Stomach smooth muscle (tissue), 2 donors: ENCODE measurements around the gene PCSK2.

Experiments used
- H3K27ac ChIP-seq: one replicate; pipeline ENCODE4 v1.7.0; 2013; ENCODE audit warnings: mild to moderate bottlenecking, low read length, inconsistent platforms
- H3K27me3 ChIP-seq, 2 donors: one replicate each; pipeline ENCODE4 v1.7.0; 2013; ENCODE audit warnings: low read length in 2 of 2; ENCODE audit not compliant: insufficient read depth in 2 of 2, control insufficient read depth in 1 of 2
- H3K36me3 ChIP-seq, 2 donors: one replicate each; pipeline ENCODE4 v1.7.0; 2013; ENCODE audit warnings: low read length in 2 of 2; ENCODE audit not compliant: control insufficient read depth in 2 of 2, insufficient read depth in 2 of 2
- H3K4me1 ChIP-seq: one replicate; pipeline ENCODE4 v1.7.0; 2013; ENCODE audit warnings: low read length; ENCODE audit not compliant: control insufficient read depth, insufficient read depth
- H3K4me3 ChIP-seq, 2 donors: one replicate each; pipeline ENCODE4 v1.7.0; 2013; ENCODE audit warnings: low read length in 2 of 2
- H3K9ac ChIP-seq, 2 donors: one replicate each; pipeline ENCODE4 v1.7.0; 2013; ENCODE audit warnings: low read length in 2 of 2, mild to moderate bottlenecking in 1 of 2
- H3K9me3 ChIP-seq, 2 donors: one replicate each; pipeline ENCODE4 v1.7.0; 2013; ENCODE audit warnings: low read length in 2 of 2; ENCODE audit not compliant: control insufficient read depth in 2 of 2
- donor health status: healthy.
- donor health status: Pancreatic carcinoma.

PCSK2 gene

GRCh38 chr20:17369506-17369905, 142.7 kb downstream of the PCSK2 start:
- Histone ChIP-seq H3K27ac (no peak overlapping the region), H3K4me1 (no peaks in the 10 kb centered on the region), H3K9me3 (peaks cover 0 to 3% of the 10 kb centered on the region in 2 donors), H3K27me3 (peaks cover 0 to 3% of the 10 kb centered on the region in 2 donors), H3K4me3 (no peak overlapping the region), H3K36me3 (no peaks in the 10 kb centered on the region), H3K9ac (no peak overlapping the region)

DNA sequence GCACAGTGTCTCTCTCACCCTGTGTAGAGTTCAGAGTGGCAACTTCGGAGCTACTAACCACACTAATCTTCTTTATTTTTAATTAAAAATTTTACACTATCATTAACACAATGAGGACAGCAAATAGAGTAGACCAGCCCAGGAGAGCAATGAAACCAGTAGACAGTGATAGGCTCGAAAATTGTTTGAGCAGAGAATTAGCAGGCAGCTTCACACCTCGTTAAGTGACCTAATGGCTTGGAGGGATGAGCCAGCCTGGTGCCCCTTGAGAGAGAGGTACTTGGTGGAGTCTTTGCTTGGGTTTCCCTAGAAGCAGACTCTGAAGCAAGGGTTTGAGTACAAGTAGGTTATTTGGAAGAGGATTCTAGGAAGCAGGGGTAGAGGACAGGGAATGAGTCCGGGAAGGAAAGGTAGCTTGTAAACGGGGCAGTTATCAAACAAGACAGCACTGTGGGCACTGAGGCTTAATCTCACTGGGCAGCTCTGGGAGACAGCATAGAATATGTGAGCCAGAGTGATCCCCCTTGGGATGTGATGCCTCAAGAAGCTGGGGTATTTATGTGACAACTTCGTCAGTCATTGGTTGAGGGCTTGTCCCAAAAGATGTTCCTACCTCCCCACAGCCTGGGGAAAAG, 146.1 kb downstream of the PCSK2 start:
- H3K4me3 ChIP-seq, result no peak overlapping the region
- H3K9me3 ChIP-seq, result peaks cover 0 to 3% of the 10 kb centered on the region in 2 donors
- no peaks in the 10 kb centered on the region for H3K4me1 ChIP-seq
- no peak overlapping the region for H3K9ac ChIP-seq
- H3K36me3 ChIP-seq, result no peaks in the 10 kb centered on the region
- no peak overlapping the region for H3K27ac ChIP-seq
- H3K27me3 ChIP-seq, result peaks cover 0 to 3% of the 10 kb centered on the region in 2 donors

GRCh38 chr20:17374086-17374485, 147.2 kb downstream of the PCSK2 start:
- Histone ChIP-seq H3K36me3 (no peaks in the 10 kb centered on the region), H3K4me3 (no peak overlapping the region), H3K27me3 (peaks cover 0 to 3% of the 10 kb centered on the region in 2 donors), H3K27ac (no peak overlapping the region), H3K9ac (no peak overlapping the region), H3K4me1 (no peaks in the 10 kb centered on the region), H3K9me3 (no peaks in the 10 kb centered on the region)

- no peaks in the 10 kb centered on the region for H3K4me1 ChIP-seq
- no peak overlapping the region for H3K27ac ChIP-seq
- H3K27me3 ChIP-seq, result no peaks in the 10 kb centered on the region
- no peak overlapping the region for H3K9ac ChIP-seq
- H3K36me3 ChIP-seq, result no peaks in the 10 kb centered on the region
- H3K4me3 ChIP-seq, result no peak overlapping the region
- H3K9me3 ChIP-seq, result no peaks in the 10 kb centered on the region
Observed at GRCh38 chr20:17376031-17376430, 149.2 kb downstream of the PCSK2 start.

- no peaks in the 10 kb centered on the region for H3K27me3 ChIP-seq
- no peaks in the 10 kb centered on the region for H3K4me1 ChIP-seq
- no peak overlapping the region for H3K27ac ChIP-seq
- H3K4me3 ChIP-seq, result no peak overlapping the region
- no peaks in the 10 kb centered on the region for H3K9me3 ChIP-seq
- H3K9ac ChIP-seq, result no peak overlapping the region
- no peaks in the 10 kb centered on the region for H3K36me3 ChIP-seq
Observed at GRCh38 chr20:17377231-17377630, 150.4 kb downstream of the PCSK2 start.

- Histone ChIP-seq H3K4me1 (no peaks in the 10 kb centered on the region), H3K4me3 (no peak overlapping the region), H3K27ac (no peak overlapping the region), H3K27me3 (no peaks in the 10 kb centered on the region), H3K9ac (no peak overlapping the region), H3K9me3 (no peaks in the 10 kb centered on the region), H3K36me3 (no peaks in the 10 kb centered on the region)
Observed at GRCh38 chr20:17379651-17380050, 152.8 kb downstream of the PCSK2 start.

GRCh38 chr20:17380801-17381200, 154.0 kb downstream of the PCSK2 start:
- Histone ChIP-seq H3K4me1 (no peaks in the 10 kb centered on the region), H3K9ac (no peak overlapping the region), H3K36me3 (no peaks in the 10 kb centered on the region), H3K27me3 (no peaks in the 10 kb centered on the region), H3K27ac (no peak overlapping the region), H3K9me3 (no peaks in the 10 kb centered on the region), H3K4me3 (no peak overlapping the region)

DNA sequence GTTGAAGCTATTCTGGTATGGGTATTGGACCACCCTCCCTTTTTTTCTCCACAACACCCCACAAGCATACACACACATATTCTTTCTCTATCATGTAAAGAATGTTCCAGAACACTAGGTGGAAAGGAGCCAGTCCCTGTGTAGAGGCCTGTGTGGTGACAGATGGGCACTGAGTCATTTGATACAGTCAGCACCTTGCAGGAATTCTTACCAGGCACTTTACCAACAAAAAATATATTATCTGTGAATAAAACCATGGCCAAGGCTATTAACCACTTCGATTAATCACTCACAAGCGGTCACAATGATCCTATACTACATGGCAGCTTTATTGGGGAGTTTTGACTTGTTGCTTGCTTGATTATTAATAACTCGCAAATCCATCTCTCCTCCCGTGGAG, 154.9 kb downstream of the PCSK2 start:
- Histone ChIP-seq H3K36me3 (no peaks in the 10 kb centered on the region), H3K9me3 (no peaks in the 10 kb centered on the region), H3K27ac (no peak overlapping the region), H3K4me3 (no peak overlapping the region), H3K4me1 (no peaks in the 10 kb centered on the region), H3K27me3 (no peaks in the 10 kb centered on the region), H3K9ac (no peak overlapping the region)

DNA sequence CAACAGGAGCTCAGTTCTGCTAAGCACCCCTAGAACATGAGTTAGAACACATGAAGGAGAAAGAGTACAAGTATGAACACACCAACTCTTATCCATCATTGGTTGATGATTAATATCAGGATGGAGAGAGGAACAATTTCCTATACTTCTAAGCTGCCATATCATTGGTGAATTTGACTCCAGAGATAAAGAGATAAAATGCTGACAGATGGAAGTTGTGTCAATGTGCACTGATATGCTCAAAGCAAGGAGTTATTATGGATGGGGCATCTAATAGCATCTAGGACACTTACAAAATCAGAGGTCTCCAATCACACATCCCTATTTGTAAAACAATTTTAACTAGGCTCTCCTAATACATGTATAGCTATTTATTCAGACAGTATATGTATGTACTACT, 159.0 kb downstream of the PCSK2 start:
- Histone ChIP-seq H3K9me3 (no peaks in the 10 kb centered on the region), H3K27me3 (no peaks in the 10 kb centered on the region), H3K27ac (no peak overlapping the region), H3K9ac (no peak overlapping the region), H3K36me3 (no peaks in the 10 kb centered on the region), H3K4me1 (no peaks in the 10 kb centered on the region), H3K4me3 (no peak overlapping the region)

DNA sequence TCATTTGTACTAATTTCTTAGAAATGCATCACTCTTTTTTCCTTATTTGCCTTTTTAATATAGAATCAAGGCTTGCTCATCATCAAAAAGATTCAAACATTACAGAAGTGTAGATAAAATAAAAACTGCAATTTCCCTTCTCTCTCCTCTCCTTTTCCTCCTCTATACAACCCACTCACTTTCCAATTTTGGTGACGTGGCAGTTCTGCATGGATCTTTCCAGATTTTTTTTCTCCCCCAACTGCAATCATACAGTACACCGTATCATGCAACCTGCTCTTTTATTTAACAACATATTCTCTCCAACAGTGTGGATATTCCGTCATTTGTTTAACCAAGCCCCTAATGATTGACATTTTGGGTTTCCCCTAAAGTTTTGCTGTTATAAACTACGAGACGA, 163.8 kb downstream of the PCSK2 start:
- H3K36me3 ChIP-seq, result no peaks in the 10 kb centered on the region
- no peak overlapping the region for H3K9ac ChIP-seq
- H3K4me3 ChIP-seq, result no peak overlapping the region
- no peaks in the 10 kb centered on the region for H3K4me1 ChIP-seq
- H3K27me3 ChIP-seq, result no peaks in the 10 kb centered on the region
- H3K27ac ChIP-seq, result no peak overlapping the region
- no peaks in the 10 kb centered on the region for H3K9me3 ChIP-seq

GRCh38 chr20:17391127-17391771, 164.4 kb downstream of the PCSK2 start:
- H3K9me3 ChIP-seq, result no peaks in the 10 kb centered on the region
- H3K27me3 ChIP-seq, result no peaks in the 10 kb centered on the region
- H3K9ac ChIP-seq, result no peak overlapping the region
- no peak overlapping the region for H3K27ac ChIP-seq
- H3K4me3 ChIP-seq, result no peak overlapping the region
- H3K4me1 ChIP-seq, result no peaks in the 10 kb centered on the region
- no peaks in the 10 kb centered on the region for H3K36me3 ChIP-seq
